H9 (cell line): ENCODE measurements around the gene CAPN12. TPM values are rescaled to one million over a fixed set of nuclear protein-coding genes. Genes with fewer than 3 reads are reported as not detected.
"Not testable (repeated sequence)": the region's sequence is repeated elsewhere in the genome, so short reads cannot be mapped to it uniquely, and the experiment has no call there.

Experiments
- DNase-seq: peaks from one replicate; pipeline ENCODE4 v3.0.0-alpha.2; 2017
- H2AFZ ChIP-seq: one replicate; pipeline ENCODE4 v1.6.1; 2013; ENCODE audit warnings: mild to moderate bottlenecking, low read length, control low read depth, moderate library complexity
- H2AK5ac ChIP-seq: 2 replicates; pipeline ENCODE4 v1.6.1; 2013; ENCODE audit warnings: low read length, control low read depth, mixed read lengths; ENCODE audit not compliant: insufficient read length
- H2BK120ac ChIP-seq: one replicate; pipeline ENCODE4 v1.6.1; 2013; ENCODE audit warnings: low read depth, mild to moderate bottlenecking, low read length, control low read depth, inconsistent platforms; ENCODE audit not compliant: poor library complexity, severe bottlenecking
- H2BK12ac ChIP-seq: 2 replicates; pipeline ENCODE4 v1.6.1; 2013; ENCODE audit warnings: low read length, control low read depth, mixed read lengths, low read depth; ENCODE audit not compliant: insufficient read length
- H2BK15ac ChIP-seq: 2 replicates; pipeline ENCODE4 v1.6.1; 2013; ENCODE audit warnings: low read depth, low read length, control low read depth
- H2BK20ac ChIP-seq: one replicate; pipeline ENCODE4 v1.6.1; 2013; ENCODE audit warnings: low read depth, mild to moderate bottlenecking, low read length, control low read depth, inconsistent platforms; ENCODE audit not compliant: poor library complexity, severe bottlenecking
- H2BK5ac ChIP-seq: 2 replicates; pipeline ENCODE4 v1.6.1; 2013; ENCODE audit warnings: low read length, control low read depth, mixed read lengths; ENCODE audit not compliant: insufficient read length
- H3K14ac ChIP-seq: 2 replicates; pipeline ENCODE4 v1.6.1; 2013; ENCODE audit warnings: low read length, control low read depth; ENCODE audit not compliant: insufficient read depth
- H3K18ac ChIP-seq: 2 replicates; pipeline ENCODE4 v1.6.1; 2013; ENCODE audit warnings: low read depth, mild to moderate bottlenecking, mixed read lengths, low read length, control low read depth; ENCODE audit not compliant: insufficient read length
- H3K23ac ChIP-seq: 2 replicates; pipeline ENCODE4 v1.6.1; 2013; ENCODE audit warnings: low read length, control low read depth, mixed read lengths, low read depth; ENCODE audit not compliant: insufficient read length
- H3K23me2 ChIP-seq: 2 replicates; pipeline ENCODE4 v1.6.1; 2013; ENCODE audit warnings: low read depth, mild to moderate bottlenecking, mixed read lengths, low read length, control low read depth; ENCODE audit not compliant: insufficient read length, poor library complexity, severe bottlenecking
- H3K27ac ChIP-seq: 2 replicates; pipeline ENCODE4 v1.5.1; 2013; ENCODE audit warnings: low read length, control low read depth, mixed read lengths, low read depth; ENCODE audit not compliant: insufficient read length
- H3K27me3 ChIP-seq: 2 replicates; pipeline ENCODE4 v1.6.1; 2013; ENCODE audit warnings: low read length, control low read depth, inconsistent platforms; ENCODE audit not compliant: insufficient read depth
- H3K4ac ChIP-seq: 2 replicates; pipeline ENCODE4 v1.6.1; 2013; ENCODE audit warnings: low read depth, mild to moderate bottlenecking, control low read depth, inconsistent platforms, low read length, moderate library complexity
- H3K4me1 ChIP-seq: 2 replicates; pipeline ENCODE4 v1.6.1; 2013; ENCODE audit warnings: low read length, control low read depth, inconsistent platforms; ENCODE audit not compliant: insufficient read depth
- H3K4me2 ChIP-seq: 2 replicates; pipeline ENCODE4 v1.6.1; 2013; ENCODE audit warnings: low read length, control low read depth, mixed read lengths; ENCODE audit not compliant: insufficient read length, insufficient read depth
- H3K56ac ChIP-seq: 2 replicates; pipeline ENCODE4 v1.6.1; 2013; ENCODE audit warnings: low read depth, mild to moderate bottlenecking, mixed read lengths, low read length, control low read depth; ENCODE audit not compliant: insufficient read length
- H3K79me1 ChIP-seq: 2 replicates; pipeline ENCODE4 v1.6.1; 2013; ENCODE audit warnings: low read depth, mild to moderate bottlenecking, moderate library complexity, low read length, control low read depth, inconsistent platforms; ENCODE audit not compliant: insufficient read depth, poor library complexity, severe bottlenecking
- H3K79me2 ChIP-seq: 2 replicates; pipeline ENCODE4 v1.6.1; 2013; ENCODE audit warnings: low read length, control low read depth, inconsistent platforms; ENCODE audit not compliant: insufficient read depth
- H3K9ac ChIP-seq: 2 replicates; pipeline ENCODE4 v1.6.1; 2013; ENCODE audit warnings: low read length, control low read depth, mixed read lengths; ENCODE audit not compliant: insufficient read length; ENCODE audit errors: extremely low read depth
- H3K9me3 ChIP-seq: one replicate; pipeline ENCODE4 v1.6.1; 2013; ENCODE audit warnings: low read depth, low read length, inconsistent platforms; ENCODE audit not compliant: control insufficient read depth
- H3T11ph ChIP-seq: one replicate; pipeline ENCODE4 v1.6.1; 2013; ENCODE audit warnings: mild to moderate bottlenecking, low read length, control low read depth, inconsistent platforms
- H4K20me1 ChIP-seq: one replicate; pipeline ENCODE4 v1.6.1; 2013; ENCODE audit not compliant: control insufficient read depth, insufficient read length, insufficient read depth
- H4K5ac ChIP-seq: 2 replicates; pipeline ENCODE4 v1.6.1; 2013; ENCODE audit warnings: low read depth, mild to moderate bottlenecking, mixed read lengths, low read length, control low read depth; ENCODE audit not compliant: insufficient read length
- H4K8ac ChIP-seq: replicated peaks from 2 replicates; pipeline ENCODE4 v1.6.1; 2013; ENCODE audit warnings: low read length, control low read depth, mixed read lengths, low read depth; ENCODE audit not compliant: insufficient read length
- H4K91ac ChIP-seq: 2 replicates; pipeline ENCODE4 v1.6.1; 2013; ENCODE audit warnings: low read depth, mild to moderate bottlenecking, moderate library complexity, mixed read lengths, low read length, control low read depth; ENCODE audit not compliant: insufficient read length
- H3K27ac Mint-ChIP-seq, 3 experiments: 2 replicates in 2 of 3; 3 replicates in 1 of 3; pipeline ENCODE4 v1.8.0; 2020 to 2021; ENCODE audit warnings: mixed read lengths in 3 of 3, mild to moderate bottlenecking in 1 of 3, moderate library complexity in 1 of 3
- H3K27me3 Mint-ChIP-seq: 2 replicates; pipeline ENCODE4 v1.8.0; 2021; ENCODE audit warnings: low read depth, mild to moderate bottlenecking, moderate library complexity, mixed read lengths
- H3K36me3 Mint-ChIP-seq, 3 experiments: 2 replicates in 2 of 3; 3 replicates in 1 of 3; pipeline ENCODE4 v1.8.0; 2020 to 2021; ENCODE audit warnings: low read depth in 3 of 3, mixed read lengths in 3 of 3; ENCODE audit not compliant: insufficient read depth in 1 of 3
- H3K4me1 Mint-ChIP-seq, 2 experiments: 2 replicates each; pipeline ENCODE4 v1.8.0; 2020; ENCODE audit warnings: mixed read lengths in 2 of 2
- H3K4me3 Mint-ChIP-seq, 2 experiments: 2 replicates in 1 of 2; 3 replicates in 1 of 2; pipeline ENCODE4 v1.8.0; 2020 to 2021; ENCODE audit warnings: mild to moderate bottlenecking in 2 of 2, mixed read lengths in 2 of 2, moderate library complexity in 1 of 2
- H3K9me3 Mint-ChIP-seq, 2 experiments: 2 replicates in 1 of 2; 3 replicates in 1 of 2; pipeline ENCODE4 v1.8.0; 2020; ENCODE audit warnings: mild to moderate bottlenecking in 2 of 2, mixed read lengths in 2 of 2, moderate library complexity in 1 of 2
- WGBS: extraction: QIAGEN DNeasy Blood & Tissue Kit; methylation state at CpG from one replicate; pipeline ENCODE4 v1.1.7; 2013; ENCODE audit warnings: missing lambda C conversion rate, low lambda C conversion rate, mixed read lengths; ENCODE audit not compliant: insufficient read length; ENCODE audit errors: extremely low coverage; 5-methylcytosine and 5-hydroxymethylcytosine counted together
- total RNA-seq: library from RNA; stranded (reverse); gene quantifications from 2 replicates; pipeline ENCODE4 v1.2.1, GENCODE V29; 2021
- TF ChIP-seq, protein P1 (sequence below): fragments of 200-600 bp; sonication (generic); conservative IDR thresholded peaks from 3 replicates; pipeline ENCODE4 v1.8.0; 2021; ENCODE audit warnings: antibody characterized with exemption, mild to moderate bottlenecking

Gene CAPN12
- total RNA-seq, 1 experiment from 2014 or later, result 10.5 TPM

DNA sequence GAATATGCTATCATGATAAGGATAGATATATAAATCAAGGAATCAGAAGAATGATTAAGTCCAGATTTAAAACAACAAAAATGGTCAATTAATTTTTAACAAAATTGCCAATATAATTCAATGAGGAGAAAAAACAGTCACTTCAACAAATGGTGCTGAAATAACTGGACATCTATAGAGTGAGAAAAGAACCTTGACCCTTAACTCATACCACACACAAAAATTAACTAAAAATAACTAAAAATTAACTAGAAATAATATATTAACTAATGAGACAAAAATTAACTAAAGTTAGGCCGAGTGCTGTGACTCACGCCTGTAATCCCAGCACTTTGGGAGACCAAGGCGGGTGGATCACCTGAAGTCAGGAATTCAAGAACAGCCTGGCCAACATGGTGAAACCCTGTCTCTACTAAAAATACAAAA is 19.5 kb upstream of the CAPN12 start:
- no peak overlapping the region for H2BK12ac ChIP-seq
- H3K4me2 ChIP-seq, result no peak overlapping the region
- Mint-ChIP-seq H3K36me3 (no peaks in the 10 kb centered on the region), H3K4me1 (no peaks in the 10 kb centered on the region), H3K27ac (no peak overlapping the region), H3K4me3 (no peak overlapping the region), H3K27me3 (peaks cover 1% of the 10 kb centered on the region), H3K9me3 (no peaks in the 10 kb centered on the region; a peak in 1 of 5 replicates)
- no peaks in the 10 kb centered on the region for H3K4me1 ChIP-seq
- no peak overlapping the region for H2BK120ac ChIP-seq
- TF ChIP-seq, protein P1, sequence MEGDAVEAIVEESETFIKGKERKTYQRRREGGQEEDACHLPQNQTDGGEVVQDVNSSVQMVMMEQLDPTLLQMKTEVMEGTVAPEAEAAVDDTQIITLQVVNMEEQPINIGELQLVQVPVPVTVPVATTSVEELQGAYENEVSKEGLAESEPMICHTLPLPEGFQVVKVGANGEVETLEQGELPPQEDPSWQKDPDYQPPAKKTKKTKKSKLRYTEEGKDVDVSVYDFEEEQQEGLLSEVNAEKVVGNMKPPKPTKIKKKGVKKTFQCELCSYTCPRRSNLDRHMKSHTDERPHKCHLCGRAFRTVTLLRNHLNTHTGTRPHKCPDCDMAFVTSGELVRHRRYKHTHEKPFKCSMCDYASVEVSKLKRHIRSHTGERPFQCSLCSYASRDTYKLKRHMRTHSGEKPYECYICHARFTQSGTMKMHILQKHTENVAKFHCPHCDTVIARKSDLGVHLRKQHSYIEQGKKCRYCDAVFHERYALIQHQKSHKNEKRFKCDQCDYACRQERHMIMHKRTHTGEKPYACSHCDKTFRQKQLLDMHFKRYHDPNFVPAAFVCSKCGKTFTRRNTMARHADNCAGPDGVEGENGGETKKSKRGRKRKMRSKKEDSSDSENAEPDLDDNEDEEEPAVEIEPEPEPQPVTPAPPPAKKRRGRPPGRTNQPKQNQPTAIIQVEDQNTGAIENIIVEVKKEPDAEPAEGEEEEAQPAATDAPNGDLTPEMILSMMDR, result no peak
- H4K20me1 ChIP-seq, result no peaks in the 10 kb centered on the region
- no peak overlapping the region for H3T11ph ChIP-seq
- H3K9me3 ChIP-seq, result no peaks in the 10 kb centered on the region
- H3K23me2 ChIP-seq, result no peaks in the 10 kb centered on the region
- no peak overlapping the region for H3K18ac ChIP-seq
- no peak overlapping the region for H4K5ac ChIP-seq
- no peaks in the 10 kb centered on the region for H3K27me3 ChIP-seq
- H2AFZ ChIP-seq, result no peak overlapping the region
- H3K79me2 ChIP-seq, result no peaks in the 10 kb centered on the region
- H3K79me1 ChIP-seq, result no peaks in the 10 kb centered on the region
- no peak overlapping the region for H3K4ac ChIP-seq
- no peak overlapping the region for H2BK15ac ChIP-seq
- no peak overlapping the region for H2AK5ac ChIP-seq
- H3K14ac ChIP-seq, result no peak overlapping the region
- H3K23ac ChIP-seq, result no peak overlapping the region
- no peak overlapping the region for H3K56ac ChIP-seq
- H2BK20ac ChIP-seq, result no peak overlapping the region
- DNase-seq, result no peak
- H2BK5ac ChIP-seq, result no peak overlapping the region
- no peak overlapping the region for H4K91ac ChIP-seq
- WGBS, result no CpG with 5 or more reads among the region's 3 CpGs
- no peak overlapping the region for H3K27ac ChIP-seq
- no peak overlapping the region for H3K9ac ChIP-seq
- H4K8ac ChIP-seq, result no peak overlapping the region

DNA sequence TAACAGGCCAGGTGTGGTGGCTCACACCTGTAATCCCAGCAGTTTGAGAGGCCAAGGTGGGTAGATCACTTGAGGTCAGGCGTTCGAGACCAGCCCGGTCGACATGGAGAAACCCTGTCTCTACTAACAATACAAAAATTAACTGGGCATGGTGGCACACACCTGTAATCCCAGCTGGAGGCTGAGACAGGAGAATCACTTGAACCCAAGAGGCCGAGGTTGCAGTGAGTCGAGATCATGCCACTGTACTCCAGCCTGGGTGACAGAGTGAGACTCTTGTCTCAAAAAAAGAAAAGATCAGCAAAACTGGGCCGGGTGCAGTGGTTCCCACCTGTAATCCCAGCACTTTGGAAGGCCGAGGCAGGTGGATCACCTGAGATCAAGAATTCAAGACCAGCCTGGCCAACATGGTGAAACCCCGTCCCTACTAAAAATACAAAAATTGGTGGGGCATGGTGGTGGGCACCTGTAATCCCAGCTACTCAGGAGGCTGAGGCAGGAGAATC is 17.7 kb upstream of the CAPN12 start:
- not testable (repeated sequence) for H2BK20ac ChIP-seq, H2BK5ac ChIP-seq, H3K36me3 Mint-ChIP-seq, H3K23me2 ChIP-seq, H3K4me3 Mint-ChIP-seq, H3K4ac ChIP-seq, H2AFZ ChIP-seq, H4K5ac ChIP-seq, H3K18ac ChIP-seq, H3K79me1 ChIP-seq, H3K14ac ChIP-seq, H3K79me2 ChIP-seq, H3K9me3 Mint-ChIP-seq, H3K27me3 ChIP-seq, H2AK5ac ChIP-seq, H3K4me1 ChIP-seq, H3K27ac ChIP-seq, H2BK120ac ChIP-seq, H2BK15ac ChIP-seq, H3K23ac ChIP-seq, H2BK12ac ChIP-seq, DNase-seq, H3K27me3 Mint-ChIP-seq, H4K8ac ChIP-seq, H3K9ac ChIP-seq, H3K27ac Mint-ChIP-seq, H3K56ac ChIP-seq, H3T11ph ChIP-seq, H3K4me1 Mint-ChIP-seq, H3K4me2 ChIP-seq, H4K91ac ChIP-seq, H4K20me1 ChIP-seq, H3K9me3 ChIP-seq
- WGBS, result no CpG with 5 or more reads among the region's 9 CpGs
